GM20431 (cell line): ENCODE data around the gene ALG12.

ENCODE experiments used
- in situ Hi-C: fragments of 300-500 bp; cut with MseI, MboI; formaldehyde crosslinking; loops from one replicate; pipeline ENCODE4 v1.15.0; 2020; ENCODE audit warnings: low sequenced_read_pairs; ENCODE audit not compliant: unreplicated experiment

ALG12 gene

DNA sequence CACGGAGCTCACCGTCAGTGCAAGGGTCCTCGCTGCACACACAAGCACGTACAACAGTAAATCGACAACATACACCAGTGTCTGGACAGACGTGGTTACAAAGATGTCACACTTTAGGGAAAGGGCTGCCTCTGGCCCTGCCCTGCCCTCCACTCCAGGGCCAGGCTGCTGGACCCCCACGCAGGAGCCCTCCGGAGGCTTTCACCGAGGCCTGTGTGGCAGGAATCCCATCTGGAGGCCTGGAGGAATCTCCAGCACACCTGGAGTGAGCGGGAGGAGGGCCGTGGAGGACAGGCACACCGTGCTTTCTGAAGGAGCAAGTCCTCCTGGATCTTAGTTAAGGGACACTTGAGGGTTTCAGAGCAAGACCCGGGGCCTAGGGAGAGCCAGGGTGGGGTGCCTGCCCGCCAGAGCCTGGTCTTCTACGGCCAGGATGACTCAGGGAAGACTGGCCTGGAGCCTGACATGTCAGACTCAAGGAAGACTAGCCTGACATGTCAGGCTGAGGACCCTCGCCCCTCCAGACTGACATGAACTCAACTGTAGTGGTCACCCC is 40.2 kb upstream of the ALG12 start:
- in situ Hi-C loops = no loop called here

DNA sequence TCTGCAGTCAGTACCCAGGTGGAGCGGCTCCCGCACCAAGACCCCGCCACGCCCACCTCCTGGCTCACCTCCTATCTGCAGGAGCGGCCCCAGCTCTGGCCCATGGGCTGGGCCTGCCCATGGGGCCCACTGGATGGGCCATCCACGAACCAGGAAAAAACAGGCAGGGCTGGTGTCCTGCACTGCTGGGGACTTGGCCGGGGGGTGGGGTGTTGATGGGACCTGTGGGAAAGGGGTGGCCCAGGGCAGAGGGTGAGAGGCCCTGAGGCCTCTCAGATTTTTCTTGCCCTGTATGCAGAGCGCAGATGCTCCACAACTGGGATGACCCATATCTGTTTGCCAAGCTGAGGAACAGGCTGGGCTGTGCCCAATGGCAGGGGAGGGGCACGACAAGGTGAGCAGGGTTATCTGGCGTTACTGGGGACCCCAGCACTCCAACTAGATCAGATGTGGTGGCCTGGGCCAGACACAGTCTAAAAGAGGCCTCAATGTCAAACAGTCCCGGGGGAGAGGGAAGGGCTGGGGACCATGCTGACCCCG is 39.7 kb upstream of the ALG12 start:
- in situ Hi-C loops = no loop called here

DNA sequence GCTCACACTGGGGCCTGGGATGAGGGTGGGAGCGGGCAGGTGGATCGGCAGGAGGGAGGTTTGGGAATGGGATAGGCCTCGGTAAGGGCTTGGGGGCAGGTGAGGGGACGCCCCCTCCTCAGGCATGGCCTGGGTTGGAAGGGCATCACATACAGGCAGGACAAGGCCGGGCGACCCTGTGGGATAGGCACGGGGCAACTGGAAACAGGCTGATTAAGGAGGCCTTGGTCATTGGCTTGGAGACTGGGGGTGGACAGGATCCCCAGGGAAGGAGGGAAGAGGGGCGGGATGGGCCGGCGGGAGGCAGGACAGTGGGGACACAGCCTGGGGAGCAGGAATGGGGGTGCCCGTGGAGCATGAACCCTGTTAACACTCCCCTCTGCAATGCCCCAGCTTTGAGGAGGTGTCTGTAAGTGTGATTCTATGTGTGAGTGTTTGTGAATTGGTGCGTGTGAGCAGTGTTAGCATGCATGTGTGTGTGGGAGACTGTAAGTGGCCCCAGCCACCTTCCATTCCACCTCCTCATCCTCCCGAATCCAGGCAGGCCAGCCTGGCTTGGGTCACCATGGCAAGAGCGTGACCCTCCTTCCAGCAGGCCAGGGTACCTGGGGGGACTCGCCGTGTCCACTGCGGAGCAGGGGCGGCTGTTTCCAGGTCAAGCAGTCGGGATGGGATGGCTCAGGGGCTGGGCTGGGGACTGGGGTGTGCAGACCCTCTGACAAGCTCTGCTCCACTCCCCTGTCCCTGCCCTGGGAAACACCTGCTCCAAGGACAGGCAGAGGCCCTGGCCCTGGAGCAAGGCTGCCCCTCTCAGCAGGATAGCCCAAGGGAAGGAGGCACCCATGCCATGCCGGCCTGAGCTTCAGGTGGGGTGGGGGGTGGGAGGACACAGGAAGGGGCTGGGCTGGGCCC is 38.9 kb upstream of the ALG12 start:
- in situ Hi-C loops = no loop called here

DNA sequence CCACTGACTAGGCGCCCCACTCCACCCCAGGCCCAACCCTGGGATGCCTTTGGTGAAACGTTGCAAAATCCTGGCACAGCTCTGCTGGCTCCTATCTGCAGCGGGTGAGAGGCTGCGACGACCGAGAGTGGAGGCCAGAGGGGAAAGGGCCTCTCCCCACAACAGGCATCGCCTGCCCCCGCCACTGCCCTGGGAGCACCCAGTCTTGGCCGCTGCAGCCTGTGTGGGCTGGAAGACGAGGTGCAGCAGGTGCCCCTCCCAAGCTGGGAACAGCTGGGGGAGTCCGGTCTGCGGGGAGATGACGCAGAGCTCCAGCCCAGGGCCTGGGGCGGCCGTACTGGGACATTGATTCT is 38.2 kb upstream of the ALG12 start:
- in situ Hi-C loops = no loop called here

GRCh38 chr22:49955581-49956417 is 37.6 kb upstream of the ALG12 start:
- in situ Hi-C loops = no loop called here

DNA sequence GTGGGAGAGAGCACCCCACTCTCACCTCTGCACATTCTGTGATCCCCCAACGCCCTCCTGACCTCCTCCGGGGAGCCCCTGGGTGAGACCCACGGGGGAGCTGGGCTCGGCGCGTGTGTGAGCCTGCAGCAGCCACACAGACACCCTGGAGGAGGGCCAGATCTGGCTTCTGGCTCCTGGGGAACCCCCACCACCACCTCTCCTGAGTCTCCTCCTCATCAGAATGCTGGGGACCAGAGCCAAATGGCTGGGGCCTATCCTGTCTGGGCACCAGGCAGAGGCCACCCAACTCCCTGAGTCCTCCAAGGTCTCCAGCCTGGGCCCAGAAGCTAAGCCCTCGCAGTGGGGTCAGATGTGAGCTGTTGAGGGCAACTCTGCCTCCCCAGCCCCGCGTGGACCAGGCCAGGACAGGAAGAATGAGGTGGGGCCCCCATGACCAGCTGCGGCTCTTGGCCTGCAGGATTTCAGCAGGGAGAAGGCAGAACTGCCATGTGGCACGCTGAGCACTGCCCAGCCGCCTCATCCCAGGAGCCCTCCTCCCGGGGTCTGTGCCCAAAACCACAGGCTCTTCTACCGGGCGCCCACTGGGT is 36.8 kb upstream of the ALG12 start:
- in situ Hi-C loops = no loop called here

DNA sequence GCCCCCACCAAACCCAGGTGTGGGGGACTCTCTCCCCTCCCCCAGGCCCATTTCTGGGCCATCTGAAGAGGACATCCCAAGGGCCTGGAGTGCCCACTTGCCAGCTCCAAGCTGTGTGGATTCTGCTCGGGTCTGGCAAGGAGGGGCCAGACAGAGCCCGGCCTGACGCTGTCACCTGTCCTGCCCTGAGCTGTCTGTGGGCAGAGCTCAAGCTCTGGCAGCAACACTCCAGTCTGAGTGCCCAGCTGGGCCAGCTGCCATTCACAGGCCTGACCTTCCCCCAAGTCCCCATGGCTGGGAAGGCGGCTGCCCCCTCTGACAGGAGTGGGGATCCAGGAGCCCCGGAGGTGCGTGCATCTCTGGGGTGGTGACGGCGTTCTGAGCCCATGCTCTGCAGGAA is 36.1 kb upstream of the ALG12 start:
- in situ Hi-C loops = no loop called here

GRCh38 chr22:49953680-49954344 is 35.6 kb upstream of the ALG12 start:
- in situ Hi-C loops = no loop called here

DNA sequence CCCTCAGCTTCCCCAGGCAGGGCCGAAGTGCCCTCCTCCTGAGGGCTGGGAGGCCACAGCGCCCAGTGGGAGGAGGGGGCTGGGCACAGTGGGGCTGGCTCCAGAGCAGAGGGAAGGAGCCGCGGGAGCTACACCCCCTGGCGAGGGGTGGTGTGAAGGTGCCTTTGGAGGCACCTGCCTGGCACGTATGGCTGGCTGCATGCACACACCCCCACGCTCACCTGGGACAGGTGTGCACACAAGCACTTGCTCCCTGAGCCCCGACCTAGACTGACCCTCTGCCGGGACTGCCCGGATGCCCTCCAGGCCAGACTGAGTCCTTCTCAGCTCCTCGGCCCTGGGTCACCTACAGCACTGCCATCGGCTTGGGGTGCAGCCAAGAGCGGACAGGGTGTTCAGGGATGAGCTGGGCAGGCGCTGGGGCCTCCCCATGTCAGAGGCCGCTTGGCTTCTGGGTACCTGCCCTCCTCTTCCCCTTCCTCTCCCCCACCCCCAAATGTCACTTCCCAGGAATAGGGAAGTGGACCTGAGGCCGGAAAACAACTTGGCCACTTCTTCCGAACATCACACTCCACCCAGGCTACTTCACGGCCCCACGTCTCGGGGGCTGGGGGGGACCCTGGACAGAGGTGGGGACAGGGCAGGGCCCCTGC is 34.9 kb upstream of the ALG12 start:
- in situ Hi-C loops = no loop called here

GRCh38 chr22:49951986-49952896 is 34.0 kb upstream of the ALG12 start:
- in situ Hi-C loops = no loop called here

GRCh38 chr22:49951678-49951985 is 33.4 kb upstream of the ALG12 start:
- in situ Hi-C loops = no loop called here

- in situ Hi-C loops = no loop called here
Measured at GRCh38 chr22:49951000-49951677, 32.9 kb upstream of the ALG12 start.

DNA sequence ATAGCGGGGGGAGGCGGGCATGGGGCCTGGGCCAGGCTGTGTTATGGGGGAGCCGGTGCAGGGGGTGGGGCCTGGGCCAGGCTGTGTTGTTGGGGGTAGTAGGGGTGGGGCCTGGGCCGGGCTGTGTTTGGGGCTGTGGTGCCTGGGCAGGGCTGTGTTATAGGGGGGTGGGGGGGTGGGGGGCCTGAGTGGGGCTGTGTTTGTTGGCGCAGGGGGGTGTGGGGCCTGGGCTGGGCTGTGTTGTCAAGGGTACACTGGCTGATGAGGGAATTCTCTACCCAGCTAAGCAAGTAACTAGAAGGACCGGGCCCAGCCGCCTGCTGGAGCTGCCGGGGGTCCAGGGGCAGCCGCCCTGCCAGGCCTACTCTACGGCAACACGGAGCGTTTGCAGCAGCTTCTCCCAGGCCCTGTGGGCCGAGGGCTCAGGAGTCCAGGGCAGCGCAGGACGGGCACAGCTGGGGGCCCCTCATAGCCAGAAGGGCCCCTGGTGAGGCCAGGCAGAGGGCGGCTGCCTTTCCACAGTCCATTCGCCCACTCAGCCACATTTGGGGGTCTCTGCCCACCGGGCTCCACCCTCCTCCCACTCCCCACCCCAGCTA is 32.3 kb upstream of the ALG12 start:
- in situ Hi-C loops = no loop called here

GRCh38 chr22:49949914-49950292 is 31.7 kb upstream of the ALG12 start:
- in situ Hi-C loops = no loop called here

- in situ Hi-C loops = no loop called here
Measured at GRCh38 chr22:49948958-49949913, 31.0 kb upstream of the ALG12 start.

DNA sequence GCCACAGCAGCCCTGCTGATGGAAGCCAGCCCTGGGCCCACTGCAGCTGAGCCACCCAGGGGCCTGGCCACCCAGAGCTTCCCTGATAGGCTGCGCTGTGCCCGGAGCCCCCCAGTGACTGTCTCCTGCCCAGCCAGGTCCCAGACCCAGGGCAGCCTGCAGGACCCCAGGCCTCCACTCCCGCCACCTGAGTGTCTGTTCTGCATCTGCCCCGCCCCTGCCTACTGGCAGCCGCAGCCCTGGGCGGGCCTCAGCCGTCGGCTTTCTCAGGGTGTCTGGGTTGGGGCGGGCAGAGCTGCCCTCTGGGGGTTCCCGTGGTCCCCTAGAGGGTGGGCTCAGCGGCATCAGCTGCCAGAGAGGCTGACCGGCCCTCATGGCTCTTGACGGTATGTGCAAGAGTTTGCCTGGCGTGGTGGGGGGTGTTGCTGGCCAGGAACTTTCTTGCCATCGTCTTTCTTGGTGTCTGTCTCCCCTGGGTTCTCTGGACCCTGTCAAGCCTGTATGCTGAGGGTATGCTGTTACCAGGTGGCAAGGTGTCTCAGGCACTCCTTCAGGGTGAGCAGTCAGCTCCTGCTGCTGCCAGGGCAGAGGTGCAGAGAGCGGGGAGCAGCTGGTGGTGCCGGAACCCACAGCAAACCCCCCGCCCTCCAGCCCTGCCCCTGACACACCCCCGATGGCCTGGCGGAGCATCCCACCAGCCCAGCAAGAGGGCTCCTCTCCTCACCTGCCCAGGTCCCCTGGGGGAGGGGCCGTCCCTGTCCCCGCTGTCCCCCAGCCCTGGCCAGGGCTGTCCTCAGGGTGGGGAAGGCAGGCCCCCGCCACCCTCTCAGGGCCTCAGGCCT is 30.1 kb upstream of the ALG12 start:
- in situ Hi-C loops = no loop called here
